Measurements from ENCODE around the gene C3orf18. TPM values are rescaled to one million over a fixed set of nuclear protein-coding genes. Genes with fewer than 3 reads are reported as not detected.

Gene C3orf18
- total and polyA plus RNA-seq, 9 of the 15 experiments (the other 6 are each of a cell fraction or from before 2014, with no cell fraction given) = 0.01 to 2.3 (median 0.94) TPM

GRCh38 chr3:50539356-50540286 lies 27.9 kb downstream of the C3orf18 start (continued):
- TF ChIP-seq HBP1 (CRISPR knock-in tag; IDR thresholded peaks at IDR 0.05) (0 out of 2 replicates have a peak, but pooled peaks have one; percentile 11), ZNF232 (CRISPR knock-in tag; IDR thresholded peaks at IDR 0.05) (no peak), ZNF644 (tag; IDR thresholded peaks at IDR 0.05; ENCODE audit: low read depth) (no peak), ELF4 (CRISPR knock-in tag; IDR thresholded peaks at IDR 0.05) (0 out of 2 replicates have a peak, but pooled peaks have one; percentile 35), U2AF1 (optimal IDR thresholded peaks at IDR 0.05; ENCODE audit: low read depth, low read length) (no peak), NFE2L1 (tag; IDR thresholded peaks at IDR 0.05; ENCODE audit: borderline replicate concordance, low read depth) (no peak), MBD1 (CRISPR knock-in tag; IDR thresholded peaks at IDR 0.05) (no peak), ESRRB (CRISPR knock-in tag; IDR thresholded peaks at IDR 0.05; ENCODE audit: borderline replicate concordance) (no peak), ZNF780A (CRISPR knock-in tag; IDR thresholded peaks at IDR 0.05) (no peak), ZSCAN32 (CRISPR knock-in tag; IDR thresholded peaks at IDR 0.05) (no peak), MYNN (IDR thresholded peaks at IDR 0.05) (peak; percentile 52; the same call in 1 of the 2 replicates), MYNN (CRISPR knock-in tag; IDR thresholded peaks at IDR 0.05) (no peak), ZNF121 (CRISPR knock-in tag; conservative IDR thresholded peaks at IDR 0.05) (no peak), FOS (IDR thresholded peaks at IDR 0.05; ENCODE audit: extremely low read depth, insufficient read length) (no peak), SPI1 (IDR thresholded peaks at IDR 0.05; ENCODE audit: borderline replicate concordance, low read depth, low read length) (no peak), ZBTB17 (CRISPR knock-in tag; IDR thresholded peaks at IDR 0.05) (no peak), NONO (IDR thresholded peaks at IDR 0.05; ENCODE audit: low read depth in 2 of 2, low read length in 1 of 2) (no peak), ARHGAP35 (IDR thresholded peaks at IDR 0.05; ENCODE audit: partially characterized antibody) (no peak), FOSL1 (tag; conservative IDR thresholded peaks at IDR 0.05) (peak; percentile 37; the same call in 1 of the 2 replicates), DNMT1 (IDR thresholded peaks at IDR 0.05) (no peak), MCM2 (IDR thresholded peaks at IDR 0.05; ENCODE audit: low read depth) (peak; percentile 34; the same call in 1 of the 2 replicates)
- TF ChIP-seq, protein P1, sequence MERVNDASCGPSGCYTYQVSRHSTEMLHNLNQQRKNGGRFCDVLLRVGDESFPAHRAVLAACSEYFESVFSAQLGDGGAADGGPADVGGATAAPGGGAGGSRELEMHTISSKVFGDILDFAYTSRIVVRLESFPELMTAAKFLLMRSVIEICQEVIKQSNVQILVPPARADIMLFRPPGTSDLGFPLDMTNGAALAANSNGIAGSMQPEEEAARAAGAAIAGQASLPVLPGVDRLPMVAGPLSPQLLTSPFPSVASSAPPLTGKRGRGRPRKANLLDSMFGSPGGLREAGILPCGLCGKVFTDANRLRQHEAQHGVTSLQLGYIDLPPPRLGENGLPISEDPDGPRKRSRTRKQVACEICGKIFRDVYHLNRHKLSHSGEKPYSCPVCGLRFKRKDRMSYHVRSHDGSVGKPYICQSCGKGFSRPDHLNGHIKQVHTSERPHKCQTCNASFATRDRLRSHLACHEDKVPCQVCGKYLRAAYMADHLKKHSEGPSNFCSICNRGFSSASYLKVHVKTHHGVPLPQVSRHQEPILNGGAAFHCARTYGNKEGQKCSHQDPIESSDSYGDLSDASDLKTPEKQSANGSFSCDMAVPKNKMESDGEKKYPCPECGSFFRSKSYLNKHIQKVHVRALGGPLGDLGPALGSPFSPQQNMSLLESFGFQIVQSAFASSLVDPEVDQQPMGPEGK (CRISPR knock-in tag; IDR thresholded peaks at IDR 0.05; ENCODE audit: borderline replicate concordance) = no peak
- TF ChIP-seq, protein P2, sequence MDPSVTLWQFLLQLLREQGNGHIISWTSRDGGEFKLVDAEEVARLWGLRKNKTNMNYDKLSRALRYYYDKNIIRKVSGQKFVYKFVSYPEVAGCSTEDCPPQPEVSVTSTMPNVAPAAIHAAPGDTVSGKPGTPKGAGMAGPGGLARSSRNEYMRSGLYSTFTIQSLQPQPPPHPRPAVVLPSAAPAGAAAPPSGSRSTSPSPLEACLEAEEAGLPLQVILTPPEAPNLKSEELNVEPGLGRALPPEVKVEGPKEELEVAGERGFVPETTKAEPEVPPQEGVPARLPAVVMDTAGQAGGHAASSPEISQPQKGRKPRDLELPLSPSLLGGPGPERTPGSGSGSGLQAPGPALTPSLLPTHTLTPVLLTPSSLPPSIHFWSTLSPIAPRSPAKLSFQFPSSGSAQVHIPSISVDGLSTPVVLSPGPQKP (CRISPR knock-in tag; IDR thresholded peaks at IDR 0.05) = no peak
